Measurements from ENCODE around the gene ZFY.
A peak's percentile ranks its signal among the peaks of the same experiment; 100 is the strongest.

The ZFY gene

GRCh38 chrY:2934861-2935715 is at the start of gene ZFY:
ZFY (plus strand) TSS chrY:2935381; CDS start chrY:2953937, 18,556 bp downstream.
- peak; percentile 46 for DNase-seq

GRCh38 chrY:2885880-2886279 is 49.3 kb upstream of the ZFY start:
- no peak for DNase-seq

GRCh38 chrY:2887386-2887785 is 47.8 kb upstream of the ZFY start:
- peak; percentile 67 for DNase-seq

GRCh38 chrY:2887955-2888354 is 47.2 kb upstream of the ZFY start:
- DNase-seq = peak; percentile 39

GRCh38 chrY:2893471-2893870 is 41.7 kb upstream of the ZFY start:
- peak; percentile 51 for DNase-seq

- DNase-seq = peak; percentile 7
Observed at GRCh38 chrY:2896050-2896449, 39.1 kb upstream of the ZFY start.

GRCh38 chrY:2907356-2907755 is 27.8 kb upstream of the ZFY start:
- DNase-seq = no peak

GRCh38 chrY:2913066-2913815 is 21.9 kb upstream of the ZFY start:
- DNase-seq = peak; percentile 67

- no peak for DNase-seq
Observed at GRCh38 chrY:2934078-2934477, 1.1 kb upstream of the ZFY start.

- DNase-seq = peak; percentile 85
Observed at GRCh38 chrY:2935716-2936435, 695 bp downstream of the ZFY start.

- no peak for DNase-seq
Observed at GRCh38 chrY:2936436-2936750, 1.2 kb downstream of the ZFY start.

GRCh38 chrY:2937149-2937548 is 2.0 kb downstream of the ZFY start:
- no peak for DNase-seq

- no peak for DNase-seq
Observed at GRCh38 chrY:2949590-2950252, 14.5 kb downstream of the ZFY start.

- no peak for DNase-seq
Observed at GRCh38 chrY:2950655-2951054, 15.5 kb downstream of the ZFY start.

GRCh38 chrY:2952912-2953311 is 17.7 kb downstream of the ZFY start:
- no peak for DNase-seq

- DNase-seq = no peak
Observed at GRCh38 chrY:2954735-2955134, 19.6 kb downstream of the ZFY start.

- DNase-seq = no peak
Observed at GRCh38 chrY:2955561-2955960, 20.4 kb downstream of the ZFY start.

- DNase-seq = no peak
Observed at GRCh38 chrY:2962061-2962460, 26.9 kb downstream of the ZFY start.

GRCh38 chrY:2964814-2965213 is 29.6 kb downstream of the ZFY start:
- peak; percentile 61 for DNase-seq

GRCh38 chrY:2965629-2966028 is 30.4 kb downstream of the ZFY start:
- DNase-seq = no peak

- DNase-seq = peak; percentile 27
Observed at GRCh38 chrY:2969561-2969960, 34.4 kb downstream of the ZFY start.

- peak; percentile 10 for DNase-seq
Observed at GRCh38 chrY:2972708-2973107, 37.5 kb downstream of the ZFY start.

- peak; percentile 45 for DNase-seq
Observed at GRCh38 chrY:2973110-2973751, 38.0 kb downstream of the ZFY start.

Data from MV-4-11 (cell line).